Fibroblast of lung (primary cell): ENCODE data around the gene BBS9. TPM values are rescaled to one million over a fixed set of nuclear protein-coding genes. Genes with fewer than 3 reads are reported as not detected.

ENCODE experiments used
- DNase-seq, 2 donors: peaks; one replicate each; pipeline versions ENCODE4 v3.0.0 to v3.0.0-alpha.2; 2010; ENCODE audit warnings: low read depth in 2 of 2
- H2AFZ ChIP-seq: 2 replicates; pipeline ENCODE4 v1.5.1; 2012; ENCODE audit warnings: low read length, control low read depth, inconsistent platforms
- H3K27ac ChIP-seq: 2 replicates; pipeline ENCODE4 v1.5.1; 2011; ENCODE audit warnings: low read length, control low read depth; ENCODE audit not compliant: insufficient read depth
- H3K27me3 ChIP-seq: 2 replicates; pipeline ENCODE4 v1.5.1; 2011; ENCODE audit warnings: mild to moderate bottlenecking, low read length; ENCODE audit not compliant: control insufficient read depth, insufficient read depth
- H3K36me3 ChIP-seq: 2 replicates; pipeline ENCODE4 v1.5.1; 2011; ENCODE audit warnings: low read length; ENCODE audit not compliant: control insufficient read depth, insufficient read depth
- H3K4me1 ChIP-seq: 2 replicates; pipeline ENCODE4 v1.5.1; 2011; ENCODE audit warnings: low read length; ENCODE audit not compliant: control insufficient read depth, insufficient read depth; ENCODE audit errors: extremely low read depth
- H3K4me2 ChIP-seq: 2 replicates; pipeline ENCODE4 v1.5.1; 2011; ENCODE audit warnings: low read length, control low read depth; ENCODE audit not compliant: insufficient read depth; ENCODE audit errors: extremely low read depth
- H3K4me3 ChIP-seq, 4 experiments: fragments of 200-600 bp in 1 of 4; sonication (generic) in 1 of 4; replicated peaks in 1 of 4; 2 replicates each; pipeline ENCODE4 v1.5.1; 2011 to 2016; ENCODE audit warnings: low read length in 4 of 4, low read depth in 3 of 4, mild to moderate bottlenecking in 3 of 4, control low read depth in 2 of 4, inconsistent platforms in 1 of 4, mixed read lengths in 1 of 4; ENCODE audit not compliant: insufficient read depth in 1 of 4; ENCODE audit errors: control extremely low read depth in 1 of 4
- H3K79me2 ChIP-seq: 2 replicates; pipeline ENCODE4 v1.5.1; 2012; ENCODE audit warnings: mild to moderate bottlenecking, low read length, inconsistent platforms; ENCODE audit not compliant: control insufficient read depth, insufficient read depth
- H3K9ac ChIP-seq: 2 replicates; pipeline ENCODE4 v1.5.1; 2011; ENCODE audit warnings: mild to moderate bottlenecking, low read length, control low read depth; ENCODE audit not compliant: insufficient read depth
- H3K9me3 ChIP-seq: 2 replicates; pipeline ENCODE4 v1.5.1; 2012; ENCODE audit warnings: low read depth, low read length; ENCODE audit not compliant: control insufficient read depth, insufficient read depth
- H4K20me1 ChIP-seq: 2 replicates; pipeline ENCODE4 v1.5.1; 2011; ENCODE audit warnings: low read length; ENCODE audit not compliant: control insufficient read depth, insufficient read depth; ENCODE audit errors: extremely low read depth
- EZH2 ChIP-seq: IDR thresholded peaks from 2 replicates; pipeline ENCODE4 v1.5.1; 2012; ENCODE audit warnings: low read length, control low read depth, mild to moderate bottlenecking; ENCODE audit errors: missing control alignments
- polyA plus RNA-seq, 2 donors: library from polyadenylated mRNA; depleted of rRNA in 1 of 2; stranded (reverse) in 1 of 2; unstranded in 1 of 2; fragments of >200 nt; gene quantifications; 2 replicates each; pipeline ENCODE4 v1.2.1, GENCODE V29; 2011 to 2012; ENCODE audit warnings: missing spikeins in 1 of 2
- total RNA-seq: library from RNA; depleted of rRNA; stranded (reverse); fragments of >200 nt; gene quantifications from 2 replicates; pipeline ENCODE4 v1.2.1, GENCODE V29; 2014
- TF ChIP-seq, protein P1 (sequence below), 2 donors: IDR thresholded peaks in 1 of 2; conservative IDR thresholded peaks in 1 of 2; 1 replicate in 1 of 2; 2 replicates in 1 of 2; pipeline ENCODE4 v1.5.1; 2011 to 2012; ENCODE audit warnings: low read length in 2 of 2, control low read depth in 1 of 2, inconsistent platforms in 1 of 2, low read depth in 1 of 2, mild to moderate bottlenecking in 1 of 2

BBS9 gene
- total and polyA plus RNA-seq, 2 donors (not counting 1 experiment from before 2014, with no cell fraction given), result 19.1 to 26.9 TPM

DNA sequence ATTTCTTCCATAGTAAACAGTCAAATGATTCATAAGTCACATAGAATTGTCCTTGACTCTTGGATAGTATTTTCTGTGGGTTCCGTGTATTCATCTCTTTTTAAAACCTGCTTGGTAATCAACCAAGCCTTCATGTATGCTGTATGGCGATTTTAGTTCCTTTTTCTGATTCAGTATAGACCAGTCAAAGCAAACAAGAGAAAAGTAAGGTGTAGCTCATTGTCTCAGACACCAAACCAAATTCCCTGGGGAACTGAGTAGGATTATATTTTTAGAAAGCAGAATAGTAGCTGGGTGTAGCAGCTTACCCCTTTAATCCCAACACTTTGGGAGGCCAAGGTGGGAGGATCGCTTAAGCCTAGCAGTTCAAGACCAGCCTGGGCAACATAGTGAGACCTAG is 240.5 kb downstream of the BBS9 start:
- Histone ChIP-seq H2AFZ (no peak overlapping the region), H3K4me1 (no peaks in the 10 kb centered on the region), H3K27me3 (no peaks in the 10 kb centered on the region)

DNA sequence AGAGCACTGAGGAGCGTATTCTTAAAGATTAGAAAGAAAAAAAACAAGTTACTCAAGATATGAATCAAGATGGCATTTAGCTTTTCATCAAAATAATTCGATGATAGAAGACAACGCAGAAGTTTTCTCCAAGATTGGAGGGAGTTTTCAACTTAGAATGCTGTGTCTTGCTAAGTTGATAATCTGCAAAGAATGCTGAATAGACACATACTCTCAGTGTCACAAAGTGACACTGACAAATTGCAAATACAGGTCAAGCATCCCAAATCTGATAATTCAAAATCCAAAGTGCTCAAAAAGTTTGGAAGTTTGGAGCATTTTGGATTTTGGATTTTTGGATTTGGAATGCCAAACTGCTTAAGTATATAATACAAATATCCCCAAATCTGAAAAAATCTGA is 243.8 kb downstream of the BBS9 start:
- no peak overlapping the region for H3K9ac ChIP-seq
- no peaks in the 10 kb centered on the region for H3K27me3 ChIP-seq
- no peak overlapping the region for H3K4me3 ChIP-seq
- no peak overlapping the region for H3K4me2 ChIP-seq
- H3K79me2 ChIP-seq, result no peaks in the 10 kb centered on the region
- no peaks in the 10 kb centered on the region for H3K9me3 ChIP-seq
- no peak overlapping the region for H2AFZ ChIP-seq
- no peak overlapping the region for H3K27ac ChIP-seq
- no peak for DNase-seq
- H3K36me3 ChIP-seq, result no peaks in the 10 kb centered on the region
- no peaks in the 10 kb centered on the region for H3K4me1 ChIP-seq
- TF ChIP-seq, protein P1, sequence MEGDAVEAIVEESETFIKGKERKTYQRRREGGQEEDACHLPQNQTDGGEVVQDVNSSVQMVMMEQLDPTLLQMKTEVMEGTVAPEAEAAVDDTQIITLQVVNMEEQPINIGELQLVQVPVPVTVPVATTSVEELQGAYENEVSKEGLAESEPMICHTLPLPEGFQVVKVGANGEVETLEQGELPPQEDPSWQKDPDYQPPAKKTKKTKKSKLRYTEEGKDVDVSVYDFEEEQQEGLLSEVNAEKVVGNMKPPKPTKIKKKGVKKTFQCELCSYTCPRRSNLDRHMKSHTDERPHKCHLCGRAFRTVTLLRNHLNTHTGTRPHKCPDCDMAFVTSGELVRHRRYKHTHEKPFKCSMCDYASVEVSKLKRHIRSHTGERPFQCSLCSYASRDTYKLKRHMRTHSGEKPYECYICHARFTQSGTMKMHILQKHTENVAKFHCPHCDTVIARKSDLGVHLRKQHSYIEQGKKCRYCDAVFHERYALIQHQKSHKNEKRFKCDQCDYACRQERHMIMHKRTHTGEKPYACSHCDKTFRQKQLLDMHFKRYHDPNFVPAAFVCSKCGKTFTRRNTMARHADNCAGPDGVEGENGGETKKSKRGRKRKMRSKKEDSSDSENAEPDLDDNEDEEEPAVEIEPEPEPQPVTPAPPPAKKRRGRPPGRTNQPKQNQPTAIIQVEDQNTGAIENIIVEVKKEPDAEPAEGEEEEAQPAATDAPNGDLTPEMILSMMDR (conservative IDR thresholded peaks at IDR 0.05 in 1 of 2, IDR thresholded peaks at IDR 0.05 in 1 of 2; ENCODE audit: low read depth in 1 of 2, low read length in 2 of 2), result no peak
- TF ChIP-seq EZH2, result no peak
- no peaks in the 10 kb centered on the region for H4K20me1 ChIP-seq

More for the DNA sequence above, 240.5 kb downstream of the BBS9 start:
- Histone ChIP-seq H3K79me2 (no peaks in the 10 kb centered on the region), H4K20me1 (no peaks in the 10 kb centered on the region), H3K4me2 (no peak overlapping the region), H3K27ac (no peak overlapping the region), H3K4me3 (no peak overlapping the region), H3K9ac (no peak overlapping the region), H3K9me3 (no peaks in the 10 kb centered on the region), H3K36me3 (no peaks in the 10 kb centered on the region)
- no peak for DNase-seq
- TF ChIP-seq, protein P1 (conservative IDR thresholded peaks at IDR 0.05 in 1 of 2, IDR thresholded peaks at IDR 0.05 in 1 of 2; ENCODE audit: low read depth in 1 of 2, low read length in 2 of 2), result no peak
- no peak for TF ChIP-seq EZH2

- H3K4me1 ChIP-seq, result no peaks in the 10 kb centered on the region
- H3K27me3 ChIP-seq, result no peaks in the 10 kb centered on the region
- H2AFZ ChIP-seq, result no peak overlapping the region
- DNase-seq, result no peak
- H3K4me3 ChIP-seq, result no peak overlapping the region
- no peaks in the 10 kb centered on the region for H3K79me2 ChIP-seq
- no peaks in the 10 kb centered on the region for H4K20me1 ChIP-seq
- H3K27ac ChIP-seq, result no peak overlapping the region
- H3K36me3 ChIP-seq, result no peaks in the 10 kb centered on the region
- no peak overlapping the region for H3K4me2 ChIP-seq
- TF ChIP-seq, protein P1 (conservative IDR thresholded peaks at IDR 0.05 in 1 of 2, IDR thresholded peaks at IDR 0.05 in 1 of 2; ENCODE audit: low read depth in 1 of 2, low read length in 2 of 2), result no peak
- TF ChIP-seq EZH2, result no peak
- H3K9me3 ChIP-seq, result no peaks in the 10 kb centered on the region
- H3K9ac ChIP-seq, result no peak overlapping the region
Measured at GRCh38 chr7:33379891-33380525, 250.6 kb downstream of the BBS9 start.
